Measurements from ENCODE around the gene EIF2AK3. TPM values are rescaled to one million over a fixed set of nuclear protein-coding genes. Genes with fewer than 3 reads are reported as not detected.

EIF2AK3 gene
- total RNA-seq, 1 experiment from 2014 or later = 19.3 TPM

DNA sequence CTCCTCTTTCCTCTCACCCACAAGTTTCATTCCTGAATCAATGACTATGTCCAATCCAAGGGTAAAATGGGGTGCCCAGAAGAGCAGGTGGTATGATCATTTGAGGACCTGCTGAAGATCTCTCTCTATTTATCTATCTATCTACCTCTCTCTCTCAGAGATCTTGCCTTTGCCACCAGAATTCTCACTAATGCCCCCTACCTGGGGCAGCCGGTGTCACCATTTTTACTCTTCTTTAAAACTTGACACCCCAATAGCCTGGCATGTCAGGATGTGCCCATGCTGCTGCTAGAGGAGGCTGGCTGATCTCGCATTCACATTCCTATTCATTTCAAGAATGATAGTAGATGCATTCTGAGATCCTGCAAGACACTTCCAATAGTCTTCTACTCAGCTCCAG, 40.0 kb upstream of the EIF2AK3 start:
- TF ChIP-seq CTCF (conservative IDR thresholded peaks at IDR 0.05) = peak; percentile 44; the same call in 1 of the 3 replicates
- Histone ChIP-seq H3T11ph (ENCODE audit: low read length) (no peak overlapping the region), H3K56ac (ENCODE audit: insufficient read length, low read depth, low read length) (no peak overlapping the region), H2BK15ac (ENCODE audit: low read depth, low read length) (no peak overlapping the region), H3K27me3 (ENCODE audit: insufficient read depth, low read length) (no peaks in the 10 kb centered on the region), H3K18ac (ENCODE audit: insufficient read length, low read depth, low read length) (no peak overlapping the region), H4K91ac (ENCODE audit: insufficient read length, low read depth, low read length) (no peak overlapping the region), H2BK5ac (ENCODE audit: insufficient read length, low read length) (no peak overlapping the region), H2BK120ac (ENCODE audit: low read depth, low read length, poor library complexity, severe bottlenecking) (no peak overlapping the region), H3K4ac (ENCODE audit: low read depth, low read length) (no peak overlapping the region), H2BK20ac (ENCODE audit: low read depth, low read length, poor library complexity, severe bottlenecking) (no peak overlapping the region), H3K23me2 (ENCODE audit: insufficient read length, low read depth, low read length, poor library complexity, severe bottlenecking) (no peaks in the 10 kb centered on the region), H3K27ac (ENCODE audit: insufficient read length, low read depth, low read length) (no peak overlapping the region), H3K9me3 (ENCODE audit: control insufficient read depth, low read depth, low read length) (no peaks in the 10 kb centered on the region), H4K5ac (ENCODE audit: insufficient read length, low read depth, low read length) (no peak overlapping the region), H3K4me1 (ENCODE audit: insufficient read depth, low read length) (no peaks in the 10 kb centered on the region), H3K14ac (ENCODE audit: insufficient read depth, low read length) (no peak overlapping the region), H2AFZ (ENCODE audit: low read length) (no peak overlapping the region), H3K4me2 (ENCODE audit: insufficient read depth, insufficient read length, low read length) (no peak overlapping the region), H3K79me2 (ENCODE audit: insufficient read depth, low read length) (no peaks in the 10 kb centered on the region), H3K23ac (ENCODE audit: insufficient read length, low read depth, low read length) (no peak overlapping the region), H3K9ac (ENCODE audit: extremely low read depth, insufficient read length, low read length) (no peak overlapping the region), H3K79me1 (ENCODE audit: insufficient read depth, low read depth, low read length, poor library complexity, severe bottlenecking) (no peaks in the 10 kb centered on the region), H2AK5ac (ENCODE audit: insufficient read length, low read length) (no peak overlapping the region), H4K8ac (replicated peaks; ENCODE audit: insufficient read length, low read depth, low read length) (no peak overlapping the region), H2BK12ac (ENCODE audit: insufficient read length, low read depth, low read length) (no peak overlapping the region), H4K20me1 (ENCODE audit: control insufficient read depth, insufficient read depth, insufficient read length) (no peaks in the 10 kb centered on the region)
- Mint-ChIP-seq H3K9me3 (no peaks in the 10 kb centered on the region; a peak in 2 of 5 replicates), H3K4me1 (peaks cover 2 to 10% of the 10 kb centered on the region in 2 experiments; a peak in 2 of 4 replicates), H3K36me3 (ENCODE audit: insufficient read depth in 1 of 3, low read depth in 3 of 3) (no peaks in the 10 kb centered on the region), H3K4me3 (no peak overlapping the region), H3K27ac (no peak overlapping the region), H3K27me3 (ENCODE audit: low read depth) (no peaks in the 10 kb centered on the region)
- no peak for DNase-seq
- no CpG with 5 or more reads among the region's 2 CpGs for WGBS (ENCODE audit: extremely low coverage, insufficient read length, low lambda C conversion rate)
